ENCODE data around the gene ATP11B. TPM values are rescaled to one million over a fixed set of nuclear protein-coding genes. Genes with fewer than 3 reads are reported as not detected.
A peak's percentile ranks its signal among the peaks of the same experiment; 100 is the strongest.

Gene ATP11B
- total RNA-seq, 1 experiment from 2014 or later = 48.8 TPM

DNA sequence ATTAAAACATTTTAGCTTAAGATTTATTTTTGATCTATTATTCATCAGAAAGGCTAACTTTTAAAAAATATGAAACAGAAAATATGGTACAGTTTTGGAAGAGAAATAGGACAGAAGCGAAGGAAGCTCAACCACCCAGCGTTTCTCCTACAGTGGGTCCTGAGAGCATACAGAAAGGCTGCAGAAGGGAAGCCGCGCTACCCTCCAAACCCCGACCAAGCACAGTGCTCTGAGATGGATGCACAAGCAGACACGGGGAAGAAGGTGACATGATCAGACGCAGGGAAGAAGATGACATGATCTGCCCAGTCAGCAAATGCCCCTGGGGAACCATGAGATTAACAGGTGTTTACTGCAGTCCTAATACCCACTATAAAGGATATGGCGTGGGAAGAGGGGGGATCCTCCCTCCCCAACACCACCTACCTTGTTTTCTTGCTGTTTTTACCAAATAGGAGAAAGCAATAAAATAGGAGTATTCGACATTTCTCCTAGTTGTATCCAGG, 172.6 kb downstream of the ATP11B start:
- Histone ChIP-seq H3K9me3 (ENCODE audit: low read length) (no peaks in the 10 kb centered on the region), H3K9me2 (replicated peaks; ENCODE audit: low read length) (no peaks in the 10 kb centered on the region), H3K9ac (ENCODE audit: low read length) (no peak overlapping the region), H2AFZ (ENCODE audit: low read length) (no peak overlapping the region), H3K27ac (ENCODE audit: low read length) (no peak overlapping the region), H3F3A (ENCODE audit: low read length, unreplicated experiment) (no peaks in the 10 kb centered on the region), H3K4me1 (ENCODE audit: insufficient read depth, low read length) (peaks cover 33% of the 10 kb centered on the region), H3K27me3 (ENCODE audit: low read length) (no peaks in the 10 kb centered on the region), H3K36me3 (ENCODE audit: low read depth, low read length) (peaks cover 14% of the 10 kb centered on the region; the same call in 1 of the 2 replicates), H4K20me1 (ENCODE audit: low read length) (no peaks in the 10 kb centered on the region), H3K79me2 (ENCODE audit: low read length) (peaks cover 66% of the 10 kb centered on the region), H3K4me2 (ENCODE audit: low read length) (no peak overlapping the region), H3K4me3 (ENCODE audit: low read length) (no peak overlapping the region)
- no peak for DNase-seq
- no peak for TF ChIP-seq EZH2 (IDR thresholded peaks at IDR 0.05; ENCODE audit: low read length, unreplicated experiment)
- TF ChIP-seq EZH2phosphoT487 (IDR thresholded peaks at IDR 0.05; ENCODE audit: borderline replicate concordance, low read length) = no peak
- TF ChIP-seq, protein P1, sequence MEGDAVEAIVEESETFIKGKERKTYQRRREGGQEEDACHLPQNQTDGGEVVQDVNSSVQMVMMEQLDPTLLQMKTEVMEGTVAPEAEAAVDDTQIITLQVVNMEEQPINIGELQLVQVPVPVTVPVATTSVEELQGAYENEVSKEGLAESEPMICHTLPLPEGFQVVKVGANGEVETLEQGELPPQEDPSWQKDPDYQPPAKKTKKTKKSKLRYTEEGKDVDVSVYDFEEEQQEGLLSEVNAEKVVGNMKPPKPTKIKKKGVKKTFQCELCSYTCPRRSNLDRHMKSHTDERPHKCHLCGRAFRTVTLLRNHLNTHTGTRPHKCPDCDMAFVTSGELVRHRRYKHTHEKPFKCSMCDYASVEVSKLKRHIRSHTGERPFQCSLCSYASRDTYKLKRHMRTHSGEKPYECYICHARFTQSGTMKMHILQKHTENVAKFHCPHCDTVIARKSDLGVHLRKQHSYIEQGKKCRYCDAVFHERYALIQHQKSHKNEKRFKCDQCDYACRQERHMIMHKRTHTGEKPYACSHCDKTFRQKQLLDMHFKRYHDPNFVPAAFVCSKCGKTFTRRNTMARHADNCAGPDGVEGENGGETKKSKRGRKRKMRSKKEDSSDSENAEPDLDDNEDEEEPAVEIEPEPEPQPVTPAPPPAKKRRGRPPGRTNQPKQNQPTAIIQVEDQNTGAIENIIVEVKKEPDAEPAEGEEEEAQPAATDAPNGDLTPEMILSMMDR (conservative IDR thresholded peaks at IDR 0.05; ENCODE audit: low read depth, low read length) = no peak
- no peak for ATAC-seq
- no TSS peak for BruUV-seq (replicated peaks)
- intact Hi-C loops (cut with micrococcal nuclease) = loop anchor here (5.0 kb wide), 3 partner anchors 59 to 156 kb away; partner anchors contain the start of gene MCCC1
- ChIA-PET CTCF (no interaction called here), POLR2A (ENCODE audit: unreplicated experiment) (no interaction called here)

DNA sequence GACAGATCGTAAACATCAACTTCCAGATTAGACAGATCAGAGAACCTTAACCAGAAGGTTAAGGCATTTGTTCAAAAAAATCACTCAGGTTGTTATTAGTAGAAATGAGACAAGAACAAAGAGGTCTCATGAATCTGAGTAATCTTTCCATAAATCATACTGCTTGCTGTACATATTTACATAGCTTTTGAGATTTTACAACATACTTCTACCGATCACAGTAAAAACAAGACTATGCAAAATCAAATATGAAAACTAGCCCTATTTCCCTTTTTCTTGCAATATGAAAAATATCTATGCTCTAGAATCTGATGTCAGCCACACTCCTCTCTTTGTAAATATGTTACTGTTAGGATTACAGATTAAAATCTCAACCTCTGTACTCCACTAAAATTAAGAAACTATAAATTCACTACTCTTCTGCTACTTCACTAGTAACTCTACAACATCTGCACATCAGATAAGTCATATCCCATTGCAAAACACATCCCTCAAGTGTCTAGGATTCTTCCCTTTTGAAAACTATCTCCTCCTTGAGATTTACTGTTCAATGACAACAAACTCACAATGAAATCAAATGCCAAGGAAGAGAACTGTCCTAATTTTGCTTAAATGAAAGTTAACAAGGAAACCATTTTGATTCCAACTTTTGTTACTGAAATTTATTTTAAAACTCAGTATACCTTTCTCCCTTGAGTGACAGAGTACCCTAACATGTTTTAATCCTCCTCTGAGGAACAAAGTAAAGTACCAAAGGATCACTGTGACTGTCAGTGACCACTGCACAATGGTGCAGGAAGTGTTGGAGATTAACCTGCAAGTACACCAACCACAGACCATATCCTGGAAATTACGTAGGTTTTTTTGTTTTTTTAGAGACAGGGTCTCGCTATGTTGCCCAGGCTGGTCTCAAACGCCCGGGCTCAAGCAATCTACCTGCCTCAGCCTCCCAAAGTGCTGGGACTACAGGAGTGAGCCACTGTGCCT, 174.2 kb downstream of the ATP11B start:
- Histone ChIP-seq H3K4me1 (ENCODE audit: insufficient read depth, low read length) (peaks cover 43% of the 10 kb centered on the region), H3K9me2 (replicated peaks; ENCODE audit: low read length) (no peaks in the 10 kb centered on the region), H3F3A (ENCODE audit: low read length, unreplicated experiment) (no peaks in the 10 kb centered on the region), H3K4me2 (ENCODE audit: low read length) (0 out of 2 replicates have a peak overlapping the region, but pooled peaks have one; percentile 12), H3K27me3 (ENCODE audit: low read length) (no peaks in the 10 kb centered on the region), H3K4me3 (ENCODE audit: low read length) (no peak overlapping the region), H3K9me3 (ENCODE audit: low read length) (no peaks in the 10 kb centered on the region), H3K36me3 (ENCODE audit: low read depth, low read length) (peaks cover 13% of the 10 kb centered on the region; the same call in 1 of the 2 replicates), H2AFZ (ENCODE audit: low read length) (no peak overlapping the region), H4K20me1 (ENCODE audit: low read length) (no peaks in the 10 kb centered on the region), H3K79me2 (ENCODE audit: low read length) (peaks cover 82% of the 10 kb centered on the region), H3K27ac (ENCODE audit: low read length) (peak overlapping the region; percentile 8; the same call in 1 of the 2 replicates), H3K9ac (ENCODE audit: low read length) (no peak overlapping the region)
- ChIA-PET CTCF (no interaction called here), POLR2A (ENCODE audit: unreplicated experiment) (no interaction called here)
- DNase-seq (no peak), ATAC-seq (peak; percentile 77)
- intact Hi-C loops (cut with micrococcal nuclease) = loop anchor here (5.0 kb wide), 3 partner anchors 60 to 155 kb away; partner anchors contain the start of gene MCCC1
- TF ChIP-seq EZH2phosphoT487 (IDR thresholded peaks at IDR 0.05; ENCODE audit: borderline replicate concordance, low read length) (no peak), EZH2 (IDR thresholded peaks at IDR 0.05; ENCODE audit: low read length, unreplicated experiment) (no peak)
- TF ChIP-seq, protein P1 (conservative IDR thresholded peaks at IDR 0.05; ENCODE audit: low read depth, low read length) = no peak
- no TSS peak for BruUV-seq (replicated peaks)

Measured in PC-3 (cell line).